HepG2 (cell line): Measurements from ENCODE around the gene MSANTD2. TPM values are rescaled to one million over a fixed set of nuclear protein-coding genes. Genes with fewer than 3 reads are reported as not detected.
A peak's percentile ranks its signal among the peaks of the same experiment; 100 is the strongest.

Experiments
- GABPB1 ChIP-seq: IDR thresholded peaks from 2 replicates; pipeline ENCODE4 v1.6.1; 2016; ENCODE audit warnings: mild to moderate bottlenecking, missing genetic modification reagents, moderate library complexity, missing compliant biosample characterization
- GTF3A ChIP-seq: sonication (generic); formaldehyde crosslinking; conservative IDR thresholded peaks from 2 replicates; pipeline ENCODE4 v1.4.0; 2020; ENCODE audit warnings: mild to moderate bottlenecking, missing genetic modification reagents
- HMG20B ChIP-seq: conservative IDR thresholded peaks from 2 replicates; pipeline ENCODE4 v1.6.1; 2016; ENCODE audit warnings: missing genetic modification reagents, missing compliant biosample characterization
- IRX3 ChIP-seq: sonication (generic); formaldehyde crosslinking; IDR thresholded peaks from 2 replicates; pipeline ENCODE4 v1.8.1; 2023; ENCODE audit warnings: mild to moderate bottlenecking, low read depth, missing genetic modification reagents, borderline replicate concordance
- KDM2A ChIP-seq: sonication (generic); formaldehyde crosslinking; IDR thresholded peaks from 2 replicates; pipeline ENCODE4 v1.4.0; 2020; ENCODE audit warnings: low read depth, missing genetic modification reagents, borderline replicate concordance
- KLF13 ChIP-seq: sonication (generic); formaldehyde crosslinking; IDR thresholded peaks from 2 replicates; pipeline ENCODE4 v1.4.0; 2020; ENCODE audit warnings: mild to moderate bottlenecking, missing genetic modification reagents
- LCORL ChIP-seq, 2 experiments: fragments of 450-650 bp in 1 of 2; sonication (generic) in 1 of 2; formaldehyde crosslinking in 1 of 2; IDR thresholded peaks; 2 replicates each; pipeline versions ENCODE4 v1.5.0 to v1.6.1; 2017 to 2020; ENCODE audit warnings: antibody characterized with exemption in 1 of 2, missing genetic modification reagents in 1 of 2
- MTA1 ChIP-seq: sonication (generic); formaldehyde crosslinking; IDR thresholded peaks from 2 replicates; pipeline ENCODE4 v1.4.0; 2020; ENCODE audit warnings: missing genetic modification reagents, mild to moderate bottlenecking, borderline replicate concordance
- MTF1 ChIP-seq: sonication (generic); formaldehyde crosslinking; IDR thresholded peaks from 2 replicates; pipeline ENCODE4 v1.5.0; 2020; ENCODE audit warnings: missing genetic modification reagents
- MYC ChIP-seq: sonication (generic); formaldehyde crosslinking; IDR thresholded peaks from 2 replicates; pipeline ENCODE4 v1.9.0; 2021; ENCODE audit warnings: missing genetic modification reagents, borderline replicate concordance
- NFE2L2 ChIP-seq: fragments of 150-350 bp; IDR thresholded peaks from 2 replicates; pipeline ENCODE4 v1.6.1; 2014; ENCODE audit warnings: low read length
- PBX2 ChIP-seq: IDR thresholded peaks from 2 replicates; pipeline ENCODE4 v1.6.1; 2016; ENCODE audit warnings: control low read depth
- PCBP2 ChIP-seq: fragments of 200-400 bp; formaldehyde crosslinking; optimal IDR thresholded peaks from 2 replicates; pipeline ENCODE3; 2018; ENCODE audit warnings: low read length, low read depth; ENCODE audit not compliant: poor library complexity, severe bottlenecking
- PHF8 ChIP-seq: sonication (generic); formaldehyde crosslinking; IDR thresholded peaks from 2 replicates; pipeline ENCODE4 v1.5.0; 2020; ENCODE audit warnings: missing genetic modification reagents
- SNAPC5 ChIP-seq: sonication (generic); formaldehyde crosslinking; IDR thresholded peaks from 2 replicates; pipeline ENCODE4 v1.8.1; 2023; ENCODE audit warnings: mild to moderate bottlenecking, missing genetic modification reagents, borderline replicate concordance
- SOX5 ChIP-seq: IDR thresholded peaks from 2 replicates; pipeline ENCODE4 v1.6.1; 2016; ENCODE audit warnings: borderline replicate concordance
- SSRP1 ChIP-seq: IDR thresholded peaks from 2 replicates; pipeline ENCODE4 v1.6.1; 2016; ENCODE audit warnings: control low read depth
- SUZ12 ChIP-seq: fragments of 150-350 bp; IDR thresholded peaks from 2 replicates; pipeline ENCODE4 v1.6.1; 2014; ENCODE audit warnings: low read depth, low read length
- YEATS4 ChIP-seq: sonication (generic); formaldehyde crosslinking; IDR thresholded peaks from 2 replicates; pipeline ENCODE4 v1.4.0; 2020; ENCODE audit warnings: missing genetic modification reagents, borderline replicate concordance
- ZIK1 ChIP-seq: sonication (generic); formaldehyde crosslinking; IDR thresholded peaks from 2 replicates; pipeline ENCODE4 v1.5.0; 2020; ENCODE audit warnings: mild to moderate bottlenecking, low read depth, missing genetic modification reagents, borderline replicate concordance
- ZNF432 ChIP-seq: sonication (generic); formaldehyde crosslinking; IDR thresholded peaks from 2 replicates; pipeline ENCODE4 v1.5.0; 2020; ENCODE audit warnings: missing genetic modification reagents, mild to moderate bottlenecking, borderline replicate concordance
- ZNF468 ChIP-seq: sonication (generic); formaldehyde crosslinking; IDR thresholded peaks from 2 replicates; pipeline ENCODE4 v1.8.0; 2022; ENCODE audit warnings: mild to moderate bottlenecking, moderate library complexity, missing genetic modification reagents
- ZNF496 ChIP-seq: sonication (generic); formaldehyde crosslinking; IDR thresholded peaks from 2 replicates; pipeline ENCODE4 v1.8.1; 2023; ENCODE audit warnings: mild to moderate bottlenecking, moderate library complexity, missing genetic modification reagents; ENCODE audit not compliant: insufficient replicate concordance
- ZNF503 ChIP-seq: sonication (generic); formaldehyde crosslinking; IDR thresholded peaks from 2 replicates; pipeline ENCODE4 v1.4.0; 2020; ENCODE audit warnings: missing genetic modification reagents
- ZNF549 ChIP-seq: sonication (generic); formaldehyde crosslinking; IDR thresholded peaks from 2 replicates; pipeline ENCODE4 v1.5.0; 2020; ENCODE audit warnings: missing genetic modification reagents
- ZNF563 ChIP-seq: sonication (generic); formaldehyde crosslinking; IDR thresholded peaks from 2 replicates; pipeline ENCODE4 v1.8.0; 2022; ENCODE audit warnings: mild to moderate bottlenecking, moderate library complexity, missing genetic modification reagents
- ZNF703 ChIP-seq: sonication (generic); formaldehyde crosslinking; IDR thresholded peaks from 2 replicates; pipeline ENCODE4 v1.5.1; 2020; ENCODE audit warnings: missing genetic modification reagents, mild to moderate bottlenecking, moderate library complexity, borderline replicate concordance
- ZNF761 ChIP-seq: sonication (generic); formaldehyde crosslinking; conservative IDR thresholded peaks from 2 replicates; pipeline ENCODE4 v1.4.0; 2020; ENCODE audit warnings: mild to moderate bottlenecking, missing genetic modification reagents
- ZNF879 ChIP-seq: sonication (generic); formaldehyde crosslinking; IDR thresholded peaks from 2 replicates; pipeline ENCODE4 v1.8.1; 2023; ENCODE audit warnings: missing genetic modification reagents
- ZSCAN25 ChIP-seq: sonication (generic); formaldehyde crosslinking; IDR thresholded peaks from 2 replicates; pipeline ENCODE4 v1.8.0; 2022; ENCODE audit warnings: mild to moderate bottlenecking, missing genetic modification reagents
- polyA plus RNA-seq, 8 experiments: library from polyadenylated mRNA; depleted of rRNA in 3 of 8; stranded (reverse) in 7 of 8; unstranded in 1 of 8; fragments of >200 nt; fragmentation: Illumina TruSeq in 4 of 8; extraction: Trizol in 4 of 8; gene quantifications; 2 replicates each; pipeline versions ENCODE4 v1.2.1 to v1.2.3, GENCODE V29; 2011 to 2016; ENCODE audit warnings: low read depth in 4 of 8, missing spikeins in 1 of 8, mixed read lengths in 1 of 8; ENCODE audit not compliant: insufficient read depth in 1 of 8
- total RNA-seq, 5 experiments: library from RNA; depleted of rRNA; stranded (reverse); fragments of >200 nt; fragmentation: Illumina TruSeq; extraction: Trizol; gene quantifications; 2 replicates each; pipeline ENCODE4 v1.2.3, GENCODE V29; 2016; ENCODE audit warnings: low read depth in 1 of 5

Gene MSANTD2
- total and polyA plus RNA-seq, 2 of the 13 experiments (the other 11 are each of a cell fraction or from before 2014, with no cell fraction given): 8.7 to 10.1 TPM

- no peak for TF ChIP-seq PBX2
- TF ChIP-seq MTA1 (CRISPR knock-in tag): no peak
- no peak for TF ChIP-seq ZNF703 (CRISPR knock-in tag)
- TF ChIP-seq KLF13 (CRISPR knock-in tag): no peak
- no peak for TF ChIP-seq PCBP2
- no peak for TF ChIP-seq SUZ12
- peak; percentile 54 for TF ChIP-seq PHF8 (CRISPR knock-in tag)
- TF ChIP-seq SOX5 (CRISPR knock-in tag): peak; percentile 74
- TF ChIP-seq ZIK1 (CRISPR knock-in tag): no peak
- TF ChIP-seq GTF3A (CRISPR knock-in tag): no peak
- no peak for TF ChIP-seq ZNF496 (CRISPR knock-in tag)
- TF ChIP-seq GABPB1 (CRISPR knock-in tag): peak; percentile 69
- TF ChIP-seq HMG20B (CRISPR knock-in tag): peak; percentile 20; the same call in 1 of the 2 replicates
- 0 out of 2 replicates have a peak, but pooled peaks have one; percentile 54 for TF ChIP-seq ZNF503 (CRISPR knock-in tag)
- no peak for TF ChIP-seq SSRP1 (CRISPR knock-in tag)
- 0 out of 2 replicates have a peak, but pooled peaks have one; percentile 38 for TF ChIP-seq ZNF761 (CRISPR knock-in tag)
- TF ChIP-seq ZNF879 (CRISPR knock-in tag): no peak
- TF ChIP-seq ZSCAN25 (CRISPR knock-in tag): peak; percentile 33; the same call in 1 of the 2 replicates
- no peak for TF ChIP-seq ZNF468 (CRISPR knock-in tag)
- no peak for TF ChIP-seq ZNF549 (CRISPR knock-in tag)
- TF ChIP-seq ZNF432 (CRISPR knock-in tag): no peak
- TF ChIP-seq YEATS4 (CRISPR knock-in tag): peak; percentile 70; the same call in 1 of the 2 replicates
- no peak for TF ChIP-seq LCORL (IDR thresholded peaks at IDR 0.05)
- TF ChIP-seq LCORL (CRISPR knock-in tag; IDR thresholded peaks at IDR 0.05): peak; percentile 72
- no peak for TF ChIP-seq ZNF563 (CRISPR knock-in tag)
- no peak for TF ChIP-seq IRX3 (CRISPR knock-in tag)
- peak; percentile 43; the same call in 1 of the 2 replicates for TF ChIP-seq MYC (CRISPR knock-in tag)
- TF ChIP-seq MTF1 (CRISPR knock-in tag): no peak
- peak; percentile 67; the same call in 1 of the 2 replicates for TF ChIP-seq KDM2A (CRISPR knock-in tag)
- TF ChIP-seq NFE2L2: no peak
- no peak for TF ChIP-seq SNAPC5 (CRISPR knock-in tag)
These were observed 53.5 kb downstream of the MSANTD2 start (continued) for GRCh38 chr11:124746621-124747243.
